Uterus (tissue), 2 donors: ENCODE results near the gene DALRD3.

Experiments
- CTCF ChIP-seq, 4 experiments: fragments of 200-600 bp in 2 of 4; fragments of 450-650 bp in 2 of 4; sonication (generic) in 2 of 4; IDR thresholded peaks; one replicate each; pipeline ENCODE4 v1.5.1; 2016 to 2019; ENCODE audit warnings: antibody characterized with exemption in 4 of 4, mild to moderate bottlenecking in 2 of 4, moderate library complexity in 1 of 4
- POLR2A ChIP-seq, 2 donors: fragments of 450-650 bp; IDR thresholded peaks; one replicate each; pipeline ENCODE4 v1.6.1; 2016; ENCODE audit warnings: antibody characterized with exemption in 2 of 2, mild to moderate bottlenecking in 1 of 2, moderate library complexity in 1 of 2

- TF ChIP-seq CTCF (IDR thresholded peaks at IDR 0.05) (peak in 1 of 4 experiments; percentile 18), POLR2A (IDR thresholded peaks at IDR 0.05) (peak; percentile 4 to 52)
Observed at GRCh38 chr3:49017971-49018706, at the start of gene DALRD3.
